GM23338 (cell line): ENCODE results near the gene LRRC10. TPM values are rescaled to one million over a fixed set of nuclear protein-coding genes. Genes with fewer than 3 reads are reported as not detected.

ENCODE experiments used
- ATAC-seq: fragments of 200-7000 bp; cut with Tn5 transposase; 3 replicates; pipeline ENCODE4 v1.9.1; 2020
- DNase-seq: peaks from one replicate; pipeline ENCODE4 v3.0.0-alpha.2; 2015; ENCODE audit warnings: low spot score
- H2AFZ ChIP-seq: fragments of 200-600 bp; sonication (generic); 2 replicates; pipeline ENCODE4 v1.8.0; 2016; ENCODE audit warnings: antibody characterized with exemption, mild to moderate bottlenecking, moderate library complexity
- H3F3A ChIP-seq: fragments of 200-600 bp; sonication (generic); replicated peaks from 2 replicates; pipeline ENCODE4 v1.8.0; 2017; ENCODE audit warnings: antibody characterized with exemption, mixed run types, low read depth
- H3K27ac ChIP-seq: fragments of 200-600 bp; sonication (generic); 2 replicates; pipeline ENCODE4 v1.6.1; 2016; ENCODE audit warnings: low read depth
- H3K27me3 ChIP-seq: fragments of 200-600 bp; sonication (generic); 2 replicates; pipeline ENCODE4 v1.8.0; 2016; ENCODE audit warnings: mild to moderate bottlenecking, mixed run types, moderate library complexity; ENCODE audit not compliant: insufficient read depth
- H3K36me3 ChIP-seq: fragments of 200-600 bp; sonication (generic); 2 replicates; pipeline ENCODE4 v1.8.0; 2016; ENCODE audit warnings: mild to moderate bottlenecking; ENCODE audit not compliant: insufficient read depth
- H3K4me1 ChIP-seq: fragments of 200-600 bp; sonication (generic); 2 replicates; pipeline ENCODE4 v1.8.0; 2016; ENCODE audit warnings: mild to moderate bottlenecking, moderate library complexity; ENCODE audit not compliant: insufficient read depth
- H3K4me2 ChIP-seq: fragments of 200-600 bp; sonication (generic); 2 replicates; pipeline ENCODE4 v1.7.1; 2017; ENCODE audit warnings: mixed run types
- H3K4me3 ChIP-seq: fragments of 200-600 bp; sonication (generic); 2 replicates; pipeline ENCODE4 v1.6.1; 2016; ENCODE audit warnings: mixed run types
- H3K79me2 ChIP-seq: fragments of 200-600 bp; sonication (generic); replicated peaks from 2 replicates; pipeline ENCODE4 v1.8.0; 2017; ENCODE audit warnings: mild to moderate bottlenecking; ENCODE audit not compliant: insufficient read depth
- H3K9me2 ChIP-seq: fragments of 200-600 bp; sonication (generic); 2 replicates; pipeline ENCODE4 v1.8.0; 2017; ENCODE audit not compliant: insufficient read depth
- H4K20me1 ChIP-seq: fragments of 200-600 bp; sonication (generic); replicated peaks from 2 replicates; pipeline ENCODE4 v1.8.0; 2017; ENCODE audit warnings: mild to moderate bottlenecking; ENCODE audit not compliant: insufficient read depth
- H3K27ac Mint-ChIP-seq: 2 replicates; pipeline ENCODE4 v1.8.0; 2020; ENCODE audit warnings: inconsistent platforms, mild to moderate bottlenecking, moderate library complexity, mixed read lengths
- H3K27me3 Mint-ChIP-seq: 3 replicates; pipeline ENCODE4 v1.8.0; 2022; ENCODE audit warnings: low read depth, mild to moderate bottlenecking, moderate library complexity, mixed read lengths, inconsistent platforms; ENCODE audit not compliant: insufficient read depth, poor library complexity
- H3K36me3 Mint-ChIP-seq: 3 replicates; pipeline ENCODE4 v1.8.0; 2021; ENCODE audit warnings: low read depth, mild to moderate bottlenecking, inconsistent platforms, moderate library complexity, mixed read lengths
- H3K4me1 Mint-ChIP-seq: 3 replicates; pipeline ENCODE4 v1.8.0; 2020; ENCODE audit warnings: mild to moderate bottlenecking, inconsistent platforms, mixed read lengths
- H3K4me3 Mint-ChIP-seq: 3 replicates; pipeline ENCODE4 v1.8.0; 2021; ENCODE audit warnings: moderate library complexity, mild to moderate bottlenecking, inconsistent platforms, mixed read lengths
- H3K9me3 Mint-ChIP-seq: 3 replicates; pipeline ENCODE4 v1.8.0; 2020; ENCODE audit warnings: moderate library complexity, mild to moderate bottlenecking, inconsistent platforms, mixed read lengths
- CREB1 ChIP-seq: fragments of 250-450 bp; sonication (Bioruptor Pico); IDR thresholded peaks from 2 replicates; pipeline ENCODE4 v1.5.0; 2020; ENCODE audit warnings: low read depth, mild to moderate bottlenecking, moderate library complexity
- CTCF ChIP-seq, 2 experiments: fragments of 200-600 bp in 1 of 2; sonication (generic) in 1 of 2; conservative IDR thresholded peaks; 2 replicates each; pipeline versions ENCODE4 v1.5.1 to v1.6.1; 2016 to 2017; ENCODE audit warnings: antibody characterized with exemption in 2 of 2, low read depth in 2 of 2, mild to moderate bottlenecking in 2 of 2, moderate library complexity in 1 of 2
- EZH2 ChIP-seq: fragments of 200-600 bp; sonication (generic); IDR thresholded peaks from one replicate; pipeline ENCODE4 v1.8.0; 2017; ENCODE audit warnings: antibody characterized with exemption, mild to moderate bottlenecking, low read depth; ENCODE audit not compliant: unreplicated experiment
- EZH2phosphoT487 ChIP-seq: fragments of 200-600 bp; sonication (generic); IDR thresholded peaks from one replicate; pipeline ENCODE4 v1.8.1; 2018; ENCODE audit warnings: antibody characterized with exemption; ENCODE audit not compliant: unreplicated experiment
- JUNB ChIP-seq: IDR thresholded peaks from one replicate; pipeline ENCODE4 v1.6.1; 2016; ENCODE audit warnings: antibody characterized with exemption; ENCODE audit not compliant: unreplicated experiment
- POLR2AphosphoS5 ChIP-seq: IDR thresholded peaks from 2 replicates; pipeline ENCODE4 v1.6.1; 2016; ENCODE audit warnings: antibody characterized with exemption, low read depth
- STAT1 ChIP-seq: IDR thresholded peaks from one replicate; pipeline ENCODE4 v1.6.1; 2016; ENCODE audit warnings: antibody characterized with exemption; ENCODE audit not compliant: unreplicated experiment
- ZNF462 ChIP-seq: fragments of 250-450 bp; sonication (Bioruptor Pico); IDR thresholded peaks from 2 replicates; pipeline ENCODE4 v1.5.0; 2020; ENCODE audit warnings: mild to moderate bottlenecking, moderate library complexity
- polyA plus RNA-seq: library from polyadenylated mRNA; unstranded; fragments of >200 nt; fragmentation: Nextera tagmentation; extraction: Ambion mirVana; gene quantifications from 2 replicates; pipeline ENCODE4 v1.2.1, GENCODE V29; 2016
- total RNA-seq: library from RNA; depleted of rRNA; stranded (reverse); fragments of >200 nt; shearing (Covaris generic); gene quantifications from 2 replicates; pipeline ENCODE4 v1.2.3, GENCODE V29; 2014

The LRRC10 gene
- total and polyA plus RNA-seq, 2 experiments from 2014 or later = not detected

GRCh38 chr12:69655616-69656340, 45.1 kb upstream of the LRRC10 start (continued):
- TF ChIP-seq ZNF462 (CRISPR knock-in tag) = no peak

DNA sequence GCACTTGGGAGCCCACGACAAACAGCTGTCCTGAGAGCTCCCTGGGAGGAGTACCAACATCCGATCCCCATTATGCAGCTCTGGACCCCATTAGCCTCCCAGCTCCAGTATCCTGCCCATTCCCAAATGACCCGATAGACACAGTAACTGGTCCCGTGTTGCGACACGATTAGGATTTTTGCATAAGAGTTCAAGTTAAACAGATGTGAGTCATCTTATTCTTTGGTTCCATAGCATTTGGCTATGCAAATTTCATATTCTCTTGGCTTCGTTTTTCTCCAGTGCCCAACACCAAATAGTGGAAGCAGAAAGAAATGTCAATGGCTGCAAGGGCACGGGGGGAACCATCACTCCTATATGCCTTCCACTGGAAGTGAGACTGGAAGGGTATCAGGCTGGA, 43.0 kb upstream of the LRRC10 start:
- Mint-ChIP-seq H3K36me3 (no peaks in the 10 kb centered on the region), H3K4me1 (no peaks in the 10 kb centered on the region), H3K27ac (no peak overlapping the region), H3K9me3 (no peaks in the 10 kb centered on the region), H3K27me3 (no peaks in the 10 kb centered on the region), H3K4me3 (no peak overlapping the region)
- Histone ChIP-seq H3K4me3 (no peak overlapping the region), H3K4me1 (no peaks in the 10 kb centered on the region), H3K27me3 (no peaks in the 10 kb centered on the region), H3F3A (no peaks in the 10 kb centered on the region), H3K9me2 (no peaks in the 10 kb centered on the region; the same call in 1 of the 2 replicates), H3K36me3 (no peaks in the 10 kb centered on the region), H2AFZ (no peak overlapping the region), H4K20me1 (no peaks in the 10 kb centered on the region), H3K27ac (no peak overlapping the region), H3K79me2 (no peaks in the 10 kb centered on the region), H3K4me2 (no peak overlapping the region)
- no peak for ATAC-seq
- DNase-seq = no peak
- TF ChIP-seq STAT1 (no peak), POLR2AphosphoS5 (no peak), EZH2 (no peak), CTCF (conservative IDR thresholded peaks at IDR 0.05; ENCODE audit: low read depth in 2 of 2) (no peak), JUNB (no peak), EZH2phosphoT487 (no peak), CREB1 (CRISPR knock-in tag) (no peak)
